ENCODE data around the gene SLC2A6.

SLC2A6 gene

GRCh38 chr9:133515615-133516255, 36.8 kb upstream of the SLC2A6 start:
- Histone ChIP-seq H3K9me3 (ENCODE audit: control insufficient read depth in 1 of 2, low read length in 2 of 2) (peaks cover 0 to 4% of the 10 kb centered on the region in 2 donors), H3K27ac (ENCODE audit: low read depth, low read length) (no peak overlapping the region), H3K4me1 (ENCODE audit: control insufficient read depth in 1 of 2, insufficient read depth in 2 of 2, low read length in 2 of 2) (no peaks in the 10 kb centered on the region), H3K4me3 (ENCODE audit: low read depth in 1 of 2, low read length in 2 of 2) (no peak overlapping the region), H3K27me3 (ENCODE audit: control insufficient read depth in 1 of 2, insufficient read depth in 2 of 2, low read length in 2 of 2) (no peaks in the 10 kb centered on the region), H3K36me3 (ENCODE audit: control insufficient read depth in 1 of 2, insufficient read depth in 2 of 2, low read length in 2 of 2) (no peaks in the 10 kb centered on the region), H3K9ac (ENCODE audit: low read depth in 1 of 2, low read length in 2 of 2) (no peak overlapping the region)

- no peaks in the 10 kb centered on the region for H3K36me3 ChIP-seq (ENCODE audit: control insufficient read depth in 1 of 2, insufficient read depth in 2 of 2, low read length in 2 of 2)
- H3K27ac ChIP-seq (ENCODE audit: low read depth, low read length): no peak overlapping the region
- no peak overlapping the region for H3K9ac ChIP-seq (ENCODE audit: low read depth in 1 of 2, low read length in 2 of 2)
- no peaks in the 10 kb centered on the region for H3K4me1 ChIP-seq (ENCODE audit: control insufficient read depth in 1 of 2, insufficient read depth in 2 of 2, low read length in 2 of 2)
- peaks cover 0 to 4% of the 10 kb centered on the region in 2 donors for H3K9me3 ChIP-seq (ENCODE audit: control insufficient read depth in 1 of 2, low read length in 2 of 2)
- H3K4me3 ChIP-seq (ENCODE audit: low read depth in 1 of 2, low read length in 2 of 2): no peak overlapping the region
- no peaks in the 10 kb centered on the region for H3K27me3 ChIP-seq (ENCODE audit: control insufficient read depth in 1 of 2, insufficient read depth in 2 of 2, low read length in 2 of 2)
These were observed 36.3 kb upstream of the SLC2A6 start for GRCh38 chr9:133515240-133515610.

- no peak overlapping the region for H3K27ac ChIP-seq (ENCODE audit: low read depth, low read length)
- H3K4me3 ChIP-seq (ENCODE audit: low read depth in 1 of 2, low read length in 2 of 2): no peak overlapping the region
- H3K36me3 ChIP-seq (ENCODE audit: control insufficient read depth in 1 of 2, insufficient read depth in 2 of 2, low read length in 2 of 2): no peaks in the 10 kb centered on the region
- H3K4me1 ChIP-seq (ENCODE audit: control insufficient read depth in 1 of 2, insufficient read depth in 2 of 2, low read length in 2 of 2): peaks cover 1 to 5% of the 10 kb centered on the region in 2 donors
- H3K9ac ChIP-seq (ENCODE audit: low read depth in 1 of 2, low read length in 2 of 2): no peak overlapping the region
- peaks cover 0 to 4% of the 10 kb centered on the region in 2 donors for H3K9me3 ChIP-seq (ENCODE audit: control insufficient read depth in 1 of 2, low read length in 2 of 2)
- no peaks in the 10 kb centered on the region for H3K27me3 ChIP-seq (ENCODE audit: control insufficient read depth in 1 of 2, insufficient read depth in 2 of 2, low read length in 2 of 2)
These were observed 35.8 kb upstream of the SLC2A6 start for GRCh38 chr9:133514460-133515239.

GRCh38 chr9:133513214-133514100, 34.6 kb upstream of the SLC2A6 start:
- Histone ChIP-seq H3K36me3 (ENCODE audit: control insufficient read depth in 1 of 2, insufficient read depth in 2 of 2, low read length in 2 of 2) (no peaks in the 10 kb centered on the region), H3K9ac (ENCODE audit: low read depth in 1 of 2, low read length in 2 of 2) (no peak overlapping the region), H3K27me3 (ENCODE audit: control insufficient read depth in 1 of 2, insufficient read depth in 2 of 2, low read length in 2 of 2) (no peaks in the 10 kb centered on the region), H3K4me1 (ENCODE audit: control insufficient read depth in 1 of 2, insufficient read depth in 2 of 2, low read length in 2 of 2) (peaks cover 10% of the 10 kb centered on the region in 2 donors), H3K27ac (ENCODE audit: low read depth, low read length) (no peak overlapping the region), H3K9me3 (ENCODE audit: control insufficient read depth in 1 of 2, low read length in 2 of 2) (peaks cover 0 to 4% of the 10 kb centered on the region in 2 donors), H3K4me3 (ENCODE audit: low read depth in 1 of 2, low read length in 2 of 2) (no peak overlapping the region)

GRCh38 chr9:133512253-133513213, 33.6 kb upstream of the SLC2A6 start:
- Histone ChIP-seq H3K4me3 (ENCODE audit: low read depth in 1 of 2, low read length in 2 of 2) (no peak overlapping the region), H3K27ac (ENCODE audit: low read depth, low read length) (no peak overlapping the region), H3K36me3 (ENCODE audit: control insufficient read depth in 1 of 2, insufficient read depth in 2 of 2, low read length in 2 of 2) (no peaks in the 10 kb centered on the region), H3K4me1 (ENCODE audit: control insufficient read depth in 1 of 2, insufficient read depth in 2 of 2, low read length in 2 of 2) (peaks cover 10% of the 10 kb centered on the region in 2 donors), H3K9ac (ENCODE audit: low read depth in 1 of 2, low read length in 2 of 2) (no peak overlapping the region), H3K9me3 (ENCODE audit: control insufficient read depth in 1 of 2, low read length in 2 of 2) (peaks cover 0 to 4% of the 10 kb centered on the region in 2 donors), H3K27me3 (ENCODE audit: control insufficient read depth in 1 of 2, insufficient read depth in 2 of 2, low read length in 2 of 2) (no peaks in the 10 kb centered on the region)

- Histone ChIP-seq H3K36me3 (ENCODE audit: control insufficient read depth in 1 of 2, insufficient read depth in 2 of 2, low read length in 2 of 2) (no peaks in the 10 kb centered on the region), H3K9me3 (ENCODE audit: control insufficient read depth in 1 of 2, low read length in 2 of 2) (peaks cover 0 to 4% of the 10 kb centered on the region in 2 donors), H3K27me3 (ENCODE audit: control insufficient read depth in 1 of 2, insufficient read depth in 2 of 2, low read length in 2 of 2) (no peaks in the 10 kb centered on the region), H3K4me1 (ENCODE audit: control insufficient read depth in 1 of 2, insufficient read depth in 2 of 2, low read length in 2 of 2) (peaks cover 10% of the 10 kb centered on the region in 2 donors), H3K9ac (ENCODE audit: low read depth in 1 of 2, low read length in 2 of 2) (no peak overlapping the region), H3K4me3 (ENCODE audit: low read depth in 1 of 2, low read length in 2 of 2) (no peak overlapping the region), H3K27ac (ENCODE audit: low read depth, low read length) (no peak overlapping the region)
These were observed 32.7 kb upstream of the SLC2A6 start for GRCh38 chr9:133511607-133512006.

GRCh38 chr9:133510926-133511505, 32.1 kb upstream of the SLC2A6 start:
- Histone ChIP-seq H3K4me1 (ENCODE audit: control insufficient read depth in 1 of 2, insufficient read depth in 2 of 2, low read length in 2 of 2) (peaks cover 10% of the 10 kb centered on the region in 2 donors), H3K4me3 (ENCODE audit: low read depth in 1 of 2, low read length in 2 of 2) (no peak overlapping the region), H3K9me3 (ENCODE audit: control insufficient read depth in 1 of 2, low read length in 2 of 2) (peaks cover 0 to 4% of the 10 kb centered on the region in 2 donors), H3K36me3 (ENCODE audit: control insufficient read depth in 1 of 2, insufficient read depth in 2 of 2, low read length in 2 of 2) (no peaks in the 10 kb centered on the region), H3K27ac (ENCODE audit: low read depth, low read length) (no peak overlapping the region), H3K27me3 (ENCODE audit: control insufficient read depth in 1 of 2, insufficient read depth in 2 of 2, low read length in 2 of 2) (no peaks in the 10 kb centered on the region), H3K9ac (ENCODE audit: low read depth in 1 of 2, low read length in 2 of 2) (no peak overlapping the region)

- H3K9ac ChIP-seq (ENCODE audit: low read depth in 1 of 2, low read length in 2 of 2): no peak overlapping the region
- H3K27me3 ChIP-seq (ENCODE audit: control insufficient read depth in 1 of 2, insufficient read depth in 2 of 2, low read length in 2 of 2): no peaks in the 10 kb centered on the region
- H3K9me3 ChIP-seq (ENCODE audit: control insufficient read depth in 1 of 2, low read length in 2 of 2): peaks cover 0 to 4% of the 10 kb centered on the region in 2 donors
- no peak overlapping the region for H3K4me3 ChIP-seq (ENCODE audit: low read depth in 1 of 2, low read length in 2 of 2)
- no peaks in the 10 kb centered on the region for H3K36me3 ChIP-seq (ENCODE audit: control insufficient read depth in 1 of 2, insufficient read depth in 2 of 2, low read length in 2 of 2)
- H3K4me1 ChIP-seq (ENCODE audit: control insufficient read depth in 1 of 2, insufficient read depth in 2 of 2, low read length in 2 of 2): peaks cover 10% of the 10 kb centered on the region in 2 donors
- H3K27ac ChIP-seq (ENCODE audit: low read depth, low read length): no peak overlapping the region
These were observed 30.5 kb upstream of the SLC2A6 start for GRCh38 chr9:133509179-133510083.
